GM19452 (cell line): ENCODE data around the gene CDK14.

Experiments used
- ATAC-seq: cut with Tn5 transposase; IDR thresholded peaks from one replicate; pipeline ENCODE4 v1.9.1; 2021; ENCODE audit not compliant: unreplicated experiment

Gene CDK14

DNA sequence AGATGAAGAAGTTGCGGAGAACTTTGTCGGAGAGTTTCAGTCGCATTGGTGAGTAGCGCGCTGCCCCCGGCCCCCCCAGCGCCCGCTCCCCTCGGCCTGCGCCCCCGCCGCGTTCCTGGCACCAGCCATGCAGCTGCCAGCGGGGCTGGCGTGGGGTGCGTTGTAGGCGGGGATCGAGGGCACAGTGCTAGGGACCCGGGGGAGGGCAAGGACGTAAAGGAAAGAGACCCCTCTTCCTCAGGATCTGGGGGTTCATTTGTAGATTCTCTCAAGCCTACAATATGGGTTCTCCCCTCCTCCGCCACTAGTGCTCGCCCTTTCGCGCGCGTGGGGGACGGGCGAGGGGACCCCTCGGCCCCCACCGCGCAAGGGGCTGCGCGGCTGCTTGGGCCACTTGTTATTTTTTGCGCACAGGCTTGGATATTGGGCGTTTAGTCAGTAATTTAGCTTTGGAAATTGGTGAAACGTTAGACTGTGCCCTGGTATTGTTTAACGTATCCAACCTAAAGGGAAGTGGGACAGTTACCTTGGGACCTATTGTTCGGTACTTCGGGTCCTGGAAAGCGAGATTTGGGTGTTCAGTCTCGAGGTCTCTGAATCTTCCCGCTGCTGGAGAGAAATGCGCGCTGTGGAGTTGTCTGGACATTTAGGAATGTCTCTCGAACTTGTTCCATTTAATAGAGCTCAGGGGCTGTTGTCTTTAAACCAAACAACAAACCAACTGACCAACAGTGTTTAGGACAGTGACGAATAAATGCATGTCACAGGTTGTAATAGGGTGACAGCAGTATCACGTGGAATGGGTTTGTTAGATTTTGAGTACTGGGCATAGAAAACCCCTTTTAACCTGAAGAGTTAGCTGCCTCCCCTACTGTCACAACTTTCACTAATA, 796 bp downstream of the CDK14 start:
- peak; percentile 18 for ATAC-seq

DNA sequence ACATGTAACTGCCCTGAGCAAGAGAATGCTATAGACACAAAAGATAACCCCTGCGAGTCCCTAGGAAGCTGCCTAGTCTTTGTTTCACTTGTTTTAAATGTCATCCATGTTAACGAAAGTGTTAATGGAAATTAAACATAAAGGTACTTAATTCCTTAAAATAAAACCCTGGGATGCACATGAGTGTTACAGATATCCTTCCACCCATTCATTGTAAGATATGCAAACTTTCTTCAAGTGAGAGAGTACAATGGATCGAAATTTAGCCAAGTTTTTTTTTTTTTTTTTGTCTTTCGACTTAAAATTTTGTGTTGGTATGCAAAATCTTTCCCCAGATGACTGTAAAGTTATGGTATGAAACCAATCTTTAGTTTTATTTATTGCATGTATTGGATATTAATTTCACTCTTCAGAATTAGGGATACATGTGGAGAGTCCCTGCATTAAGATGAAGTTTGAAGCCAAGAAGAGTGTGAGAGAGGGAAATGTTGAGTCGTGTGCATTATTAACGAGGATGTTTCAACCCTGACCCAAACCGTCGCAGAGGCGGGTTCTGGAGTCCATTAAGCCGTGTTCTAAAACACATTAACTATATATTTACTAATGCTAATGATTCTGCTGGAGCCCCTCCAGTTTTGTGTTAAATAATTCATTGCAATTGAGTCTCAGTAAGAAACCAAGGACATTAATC, 1.6 kb downstream of the CDK14 start:
- ATAC-seq = no peak

DNA sequence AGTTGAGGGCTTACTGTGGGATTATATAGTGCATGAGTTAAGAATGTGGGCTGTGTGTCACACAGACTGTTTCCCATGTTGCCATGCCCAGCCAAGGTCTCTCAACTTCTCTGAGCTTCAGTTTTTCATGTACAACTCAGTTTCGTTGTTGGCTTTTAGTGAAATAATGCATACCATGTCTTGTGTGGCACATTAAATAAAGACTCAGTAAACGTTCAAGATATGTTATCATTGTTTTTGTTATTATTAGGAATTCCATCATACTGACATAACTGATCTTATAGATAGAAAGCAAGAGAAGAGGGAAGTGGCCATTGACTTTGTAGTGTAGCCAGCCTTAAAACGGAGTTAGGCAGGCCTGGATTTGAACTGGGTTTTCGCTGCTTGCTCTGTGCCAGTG, 2.9 kb downstream of the CDK14 start:
- ATAC-seq = no peak

DNA sequence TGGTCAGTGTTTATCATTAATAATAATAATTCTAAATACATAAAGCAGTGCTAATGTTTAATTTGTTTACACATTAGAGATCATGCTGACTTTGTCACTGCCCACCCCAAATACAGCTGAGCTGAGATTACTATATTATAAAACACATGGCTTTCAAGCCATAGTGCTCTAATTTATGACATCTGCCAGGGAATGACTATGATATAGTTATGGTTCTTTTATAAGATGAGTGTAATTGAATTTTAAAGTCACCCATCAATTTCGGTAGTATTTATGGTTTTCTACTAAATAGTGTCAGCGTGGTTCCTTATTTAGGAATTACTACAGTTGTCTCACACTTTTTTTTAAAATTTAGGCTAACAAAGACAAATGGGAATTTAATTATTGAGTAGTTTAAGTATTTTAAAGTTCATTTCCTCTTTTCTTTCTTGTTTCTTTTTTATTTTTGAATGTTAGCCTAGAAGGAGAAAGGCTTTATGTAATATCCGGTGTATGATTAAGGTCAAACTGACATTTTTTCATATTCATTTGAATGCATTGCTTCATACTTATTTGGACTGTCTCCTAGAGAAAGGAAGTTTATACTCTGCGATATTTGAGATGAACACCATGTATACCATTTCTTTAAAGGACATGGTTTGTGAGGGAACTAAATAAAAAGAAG, 3.9 kb downstream of the CDK14 start:
- no peak for ATAC-seq

DNA sequence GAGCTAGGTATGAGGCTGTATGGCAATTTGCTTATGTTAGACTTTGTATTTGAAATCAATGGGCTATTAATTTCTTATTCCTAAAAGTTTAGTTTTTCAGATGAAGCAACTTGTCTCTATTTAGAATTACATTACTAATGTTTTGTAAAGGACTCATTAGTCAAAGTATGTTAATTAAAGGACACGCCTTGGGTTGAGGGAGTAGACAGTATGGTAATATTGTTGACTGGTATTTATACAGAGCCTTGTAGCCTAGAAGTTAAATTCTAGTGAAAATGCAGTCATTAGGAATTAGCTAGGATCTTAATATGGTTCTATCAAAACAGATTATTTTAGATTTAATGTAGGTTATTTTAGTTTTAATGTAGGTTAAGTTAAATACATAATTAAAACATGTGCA, 6.2 kb downstream of the CDK14 start:
- no peak for ATAC-seq

DNA sequence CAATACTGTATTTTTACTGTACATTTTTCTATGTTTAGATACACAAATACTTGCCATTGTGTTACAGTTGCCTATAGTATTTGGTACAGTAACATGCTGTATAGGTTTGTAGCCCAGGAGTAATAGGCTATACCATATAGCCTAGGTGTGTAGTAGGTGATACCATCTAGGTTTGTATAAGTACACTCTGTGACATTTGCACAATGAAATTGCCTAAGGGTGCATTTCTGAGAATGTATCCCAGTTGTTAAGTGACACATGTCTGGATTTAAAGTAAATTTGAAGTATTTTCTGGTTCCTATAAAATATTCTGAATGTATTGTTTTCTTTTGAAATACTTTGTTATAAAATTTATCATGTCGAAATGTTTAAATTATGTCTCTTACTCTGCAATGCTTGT, 7.2 kb downstream of the CDK14 start:
- no peak for ATAC-seq

DNA sequence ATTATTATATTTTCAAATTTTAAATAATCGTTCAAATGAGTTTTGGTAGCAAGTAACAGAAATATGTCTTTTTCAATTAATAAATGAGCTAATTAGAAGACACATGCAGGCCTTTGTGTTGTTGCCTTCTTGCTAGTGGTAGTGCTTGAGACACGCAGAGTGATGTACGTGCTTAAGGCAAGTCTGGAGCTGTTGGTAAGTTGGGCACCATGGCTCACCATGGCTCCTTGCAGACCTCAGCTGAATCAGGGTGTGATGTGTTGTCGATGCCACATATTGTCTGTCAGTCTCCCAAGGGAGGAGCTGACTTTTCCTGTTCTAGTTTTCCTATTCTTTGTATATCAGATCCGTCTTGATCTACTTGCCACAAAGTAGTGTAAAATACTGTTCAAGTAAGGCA, 8.3 kb downstream of the CDK14 start:
- no peak for ATAC-seq

DNA sequence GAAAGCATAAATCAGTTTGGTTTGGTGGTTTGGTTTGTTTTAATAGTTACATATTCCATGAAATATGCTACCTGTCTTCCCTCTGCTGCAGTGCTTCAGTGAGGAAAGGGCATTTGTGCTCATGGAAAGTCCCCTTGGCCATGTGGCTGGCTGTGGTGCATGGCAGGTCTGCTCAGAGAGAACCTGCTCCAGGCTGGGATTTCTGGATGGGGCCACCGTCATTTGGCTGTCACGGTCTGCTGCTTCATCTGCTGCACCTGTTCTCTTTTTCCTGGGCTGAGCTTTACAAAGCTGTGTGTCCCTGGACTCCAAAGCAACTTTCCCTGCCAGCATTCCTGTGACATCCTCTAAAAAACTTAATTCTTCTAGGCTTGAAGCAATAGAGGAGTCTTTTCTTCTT, 8.9 kb downstream of the CDK14 start:
- no peak for ATAC-seq

DNA sequence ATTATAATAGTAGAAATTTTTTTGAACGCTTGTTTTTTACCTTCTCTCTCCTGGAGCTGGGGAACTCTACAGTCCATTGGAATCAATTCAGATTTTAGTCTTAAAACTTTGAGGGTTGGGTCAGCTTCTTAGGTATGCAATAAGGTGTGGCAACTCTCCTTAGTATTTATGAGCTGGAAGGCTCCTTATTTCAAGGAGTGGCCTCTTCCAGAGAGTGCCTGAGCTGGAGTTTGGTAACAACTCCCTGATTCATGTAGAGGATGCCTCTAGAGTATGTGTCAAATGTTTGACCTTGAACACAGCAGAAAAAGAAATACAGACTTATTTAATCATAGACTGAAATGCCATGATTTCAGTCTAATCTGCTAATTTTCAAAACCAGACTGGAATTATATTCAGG, 11.1 kb downstream of the CDK14 start:
- ATAC-seq = no peak

DNA sequence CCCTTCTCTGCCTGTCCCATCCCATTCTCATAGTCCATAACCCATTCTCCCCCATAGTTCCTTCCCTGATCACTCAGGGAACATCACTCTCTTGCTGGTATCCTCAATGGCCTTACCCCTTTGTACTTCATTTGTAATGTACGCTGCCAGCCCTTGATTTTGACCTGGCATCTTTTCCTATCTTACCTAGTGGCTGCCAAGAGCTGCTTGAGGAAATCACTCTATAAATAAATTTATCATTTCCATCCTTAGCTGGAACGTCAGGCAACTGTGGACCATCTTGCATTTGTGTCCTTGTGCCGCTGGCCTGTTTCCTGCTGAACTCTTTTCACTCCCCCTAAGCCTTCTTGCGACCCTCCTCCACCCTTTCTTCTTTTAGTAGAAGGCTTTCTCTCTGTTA, 14.0 kb downstream of the CDK14 start:
- ATAC-seq = no peak

DNA sequence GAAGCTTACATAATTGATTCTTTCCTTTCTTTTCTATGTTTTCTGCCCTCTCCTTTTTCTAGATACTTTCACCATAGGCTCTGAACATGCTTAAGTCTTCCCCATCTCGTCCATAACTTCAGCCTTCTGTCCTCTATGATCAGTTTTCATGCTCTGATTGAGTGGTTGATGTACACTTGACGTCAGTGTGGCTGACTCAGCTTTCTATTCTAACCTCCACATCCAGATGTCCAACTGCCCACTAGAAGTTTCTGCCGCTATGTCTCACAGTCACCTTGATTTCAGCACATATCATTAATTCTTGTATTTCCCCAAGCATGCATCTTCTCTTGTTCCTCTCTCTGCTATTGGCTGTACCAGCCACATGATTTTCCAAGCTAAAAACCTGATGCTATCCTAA, 15.0 kb downstream of the CDK14 start:
- no peak for ATAC-seq

DNA sequence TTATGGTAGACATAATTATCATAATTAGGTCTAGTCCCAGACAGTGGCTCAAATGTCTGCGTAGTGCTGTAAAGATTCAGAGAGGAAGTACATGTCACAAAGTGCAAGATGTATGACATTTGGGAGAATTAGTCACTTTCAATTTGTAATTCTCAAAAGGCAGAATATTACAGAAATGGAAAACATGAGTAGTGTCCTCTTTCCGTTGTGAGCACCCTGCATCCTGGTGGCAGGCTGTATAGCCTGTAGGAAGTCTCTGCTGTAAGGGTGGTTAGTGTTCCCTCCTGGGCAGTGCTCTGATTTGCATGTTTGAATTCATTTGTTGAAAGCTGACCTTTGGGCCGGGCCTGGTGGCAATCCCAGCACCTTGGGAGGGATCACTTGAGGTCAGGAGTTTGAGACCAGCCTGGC, 17.0 kb downstream of the CDK14 start:
- peak; percentile 93 for ATAC-seq

DNA sequence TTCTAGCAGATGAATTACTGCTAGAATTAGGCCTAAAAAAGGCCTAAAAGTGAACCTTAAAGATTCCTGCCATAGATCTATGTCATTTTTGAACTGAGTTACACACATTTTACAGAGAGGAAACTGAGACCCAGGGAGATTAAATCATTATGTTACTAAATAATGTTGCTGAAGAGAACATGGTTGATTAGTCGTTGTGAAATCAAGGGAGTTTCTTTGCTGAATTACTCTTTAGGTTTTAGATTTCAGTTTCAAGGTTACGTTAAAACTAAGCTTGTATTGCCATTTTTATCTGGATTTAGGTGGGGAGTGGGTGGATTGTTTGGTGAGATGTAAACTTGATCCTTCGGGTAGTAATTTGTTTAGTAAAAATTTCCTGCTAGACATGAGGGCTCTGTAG, 21.3 kb downstream of the CDK14 start:
- no peak for ATAC-seq

DNA sequence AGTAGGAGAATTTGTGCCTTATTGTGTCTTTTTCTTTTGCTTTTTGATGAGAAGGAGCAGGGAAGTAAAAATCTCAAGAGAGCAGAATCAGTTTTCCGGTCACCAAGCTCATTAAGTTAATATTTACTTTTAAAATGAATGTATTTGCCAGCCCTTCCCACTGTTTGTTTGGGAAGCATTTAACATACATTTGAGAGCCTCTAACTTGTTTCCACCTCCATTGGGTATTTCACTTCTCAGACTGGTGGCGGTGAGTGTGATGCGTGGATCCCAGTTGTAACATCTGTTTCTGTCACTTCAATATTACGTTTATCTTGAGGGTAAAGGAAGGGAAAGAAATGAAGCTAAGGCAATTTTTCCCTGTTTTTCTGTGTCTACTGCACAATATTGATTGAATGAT, 22.8 kb downstream of the CDK14 start:
- ATAC-seq = no peak

DNA sequence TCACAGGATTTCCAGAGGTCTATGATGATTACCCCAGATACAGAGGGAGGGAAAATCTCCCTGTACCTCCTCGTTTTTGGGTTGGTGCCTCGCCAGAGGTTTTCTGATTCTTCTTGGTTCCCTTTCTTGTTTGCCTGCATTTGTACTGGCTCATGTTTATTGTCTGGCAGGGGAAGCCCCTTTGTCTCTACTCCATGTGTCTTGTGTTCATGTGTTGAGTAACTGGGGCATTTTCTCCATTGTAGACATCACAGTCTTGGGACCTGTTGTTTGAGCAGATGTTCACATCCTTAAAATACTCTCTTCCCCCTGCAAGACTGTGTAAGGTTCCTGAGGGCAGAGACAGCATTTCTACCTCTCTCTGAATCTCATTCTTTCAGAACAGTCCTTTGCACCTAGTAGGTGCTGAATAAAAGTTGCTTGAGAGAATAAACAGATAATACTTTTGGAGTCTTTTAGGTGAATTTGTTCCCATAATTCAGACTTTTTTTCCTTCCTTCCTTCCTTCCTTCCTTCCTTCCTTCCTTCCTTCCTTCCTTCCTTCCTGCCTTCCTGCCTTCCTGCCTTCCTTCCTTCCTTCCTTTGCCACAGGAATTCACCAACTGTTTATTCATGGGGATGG, 25.1 kb downstream of the CDK14 start:
- ATAC-seq = no peak

DNA sequence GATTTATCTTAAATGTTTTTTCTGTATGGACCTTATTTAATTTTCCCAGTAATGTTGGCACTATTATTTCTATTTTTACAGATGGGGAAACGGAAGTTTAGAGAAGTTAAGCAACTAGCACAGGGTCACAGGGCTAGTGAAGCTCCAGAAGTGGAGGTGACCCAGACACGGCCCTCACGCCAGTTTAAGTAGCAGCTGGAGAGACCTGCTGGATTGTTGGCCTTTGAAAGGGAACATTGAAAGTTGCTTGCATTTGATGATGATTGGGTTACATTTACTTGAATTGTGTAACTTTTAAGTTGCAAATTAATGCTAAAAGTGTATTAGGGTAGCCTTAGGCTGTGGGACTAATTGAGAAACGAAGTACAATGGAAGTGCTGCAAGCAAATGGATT, 25.6 kb downstream of the CDK14 start:
- ATAC-seq = no peak

DNA sequence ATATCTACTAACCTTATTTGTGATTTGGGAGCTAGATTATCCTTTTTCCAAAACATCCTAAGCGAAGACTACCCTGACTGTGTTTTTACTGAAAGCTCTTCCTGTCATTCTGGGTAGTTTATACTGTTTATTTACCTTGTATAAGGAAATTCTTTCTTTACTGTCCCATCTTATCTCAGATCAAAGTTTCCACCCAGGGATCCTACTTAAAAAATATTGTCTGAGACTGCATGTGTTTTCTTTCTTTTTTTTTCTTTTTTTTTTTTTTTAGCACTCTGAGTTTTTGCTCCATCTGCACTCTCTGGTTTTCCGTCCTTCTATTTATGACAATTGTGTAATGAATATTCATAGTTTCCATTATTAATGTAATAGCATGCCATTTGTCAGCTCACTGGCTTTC, 26.5 kb downstream of the CDK14 start:
- ATAC-seq = no peak

DNA sequence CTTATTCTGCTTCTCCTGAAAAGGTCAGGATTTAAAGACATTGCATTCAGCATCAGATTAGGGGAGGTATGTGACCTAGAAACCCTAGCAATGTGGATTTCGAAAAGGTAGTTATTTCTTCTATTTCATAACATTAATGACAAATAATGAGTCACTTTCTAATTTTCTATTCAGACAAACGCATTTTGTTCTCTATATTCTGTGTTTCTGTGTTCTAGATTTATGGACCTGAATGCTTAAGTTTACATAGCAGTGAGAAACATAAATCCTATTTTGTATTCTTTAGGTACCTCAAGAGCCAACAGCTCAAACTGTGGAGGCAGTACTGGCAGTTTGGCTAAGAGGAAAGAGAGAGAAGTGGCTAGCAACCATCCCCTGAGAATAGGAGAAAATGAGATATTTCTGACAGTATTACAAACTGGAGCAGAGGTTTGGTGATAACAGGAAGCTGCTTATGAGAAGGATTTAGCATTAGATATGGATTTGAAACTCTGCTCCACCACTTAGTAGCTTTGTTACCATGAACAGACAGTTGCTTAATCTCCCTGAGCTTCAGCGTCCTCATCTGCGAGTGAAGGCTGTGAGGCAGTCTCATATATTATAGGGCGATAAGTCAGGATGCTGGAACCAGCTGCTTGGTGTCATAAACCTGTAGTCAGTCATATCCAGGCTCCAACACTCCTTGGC, 28.2 kb downstream of the CDK14 start:
- no peak for ATAC-seq

DNA sequence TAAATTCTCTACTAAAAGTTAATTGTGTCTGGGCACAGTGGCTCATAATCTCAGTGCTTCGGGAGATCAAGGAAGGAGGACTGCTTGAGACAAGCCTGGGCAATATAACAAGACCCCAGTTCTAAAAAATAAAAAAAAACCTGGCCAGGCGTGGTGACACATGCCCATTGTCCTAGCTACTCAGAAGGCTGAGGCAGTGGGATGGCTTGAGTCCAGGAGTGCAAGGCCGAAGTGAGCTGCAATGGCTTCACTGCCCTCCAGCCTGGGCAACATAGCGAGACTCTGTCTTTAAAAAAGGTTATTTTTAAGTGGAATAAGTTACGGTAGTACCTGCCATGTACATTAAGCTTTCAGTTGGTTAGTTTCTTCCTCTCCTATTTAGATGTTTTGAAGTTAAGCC, 28.9 kb downstream of the CDK14 start:
- ATAC-seq = no peak

DNA sequence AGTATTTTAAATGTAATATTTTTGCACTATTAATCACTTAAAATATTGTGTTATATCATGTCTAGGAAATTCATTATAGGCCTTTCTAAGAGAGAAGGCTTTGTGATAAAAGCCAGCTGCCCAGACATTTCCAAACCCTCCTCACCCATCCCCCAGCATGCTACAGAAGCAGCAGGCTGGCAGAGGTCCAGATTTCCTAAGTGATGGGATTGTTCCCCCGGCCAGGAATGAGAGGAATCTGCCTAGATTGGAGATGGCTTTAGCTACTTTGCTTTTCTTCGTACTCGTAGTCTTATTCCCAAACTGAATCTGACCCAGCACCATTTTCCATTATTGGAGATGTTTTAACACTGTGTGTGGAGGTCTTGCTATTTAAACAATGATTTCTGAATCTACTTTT, 29.4 kb downstream of the CDK14 start:
- ATAC-seq = no peak

DNA sequence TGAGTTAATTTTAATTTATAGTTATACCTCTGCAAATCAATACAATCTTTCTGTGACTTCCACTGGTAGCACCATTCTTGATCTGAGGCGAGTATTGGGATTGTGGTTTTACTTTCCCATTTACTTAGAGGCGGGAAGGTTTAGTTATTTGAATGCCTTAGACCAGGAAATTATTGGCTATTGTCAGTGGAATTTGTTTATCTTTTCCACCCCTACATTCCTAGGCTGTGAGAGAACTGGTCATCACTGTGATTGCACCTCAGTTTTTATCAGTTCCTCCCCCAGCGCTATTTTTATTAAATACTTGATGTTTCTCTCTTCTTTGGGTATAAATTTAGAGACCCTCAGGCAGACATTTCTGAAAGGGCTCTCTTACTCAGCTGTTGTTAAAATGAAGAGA, 29.9 kb downstream of the CDK14 start:
- no peak for ATAC-seq
